GM21619 (cell line): Measurements from ENCODE around the gene GRAMD4.

Experiments
- ATAC-seq: cut with Tn5 transposase; IDR thresholded peaks from one replicate; pipeline ENCODE4 v1.9.1; 2021; ENCODE audit not compliant: unreplicated experiment

Gene GRAMD4

DNA sequence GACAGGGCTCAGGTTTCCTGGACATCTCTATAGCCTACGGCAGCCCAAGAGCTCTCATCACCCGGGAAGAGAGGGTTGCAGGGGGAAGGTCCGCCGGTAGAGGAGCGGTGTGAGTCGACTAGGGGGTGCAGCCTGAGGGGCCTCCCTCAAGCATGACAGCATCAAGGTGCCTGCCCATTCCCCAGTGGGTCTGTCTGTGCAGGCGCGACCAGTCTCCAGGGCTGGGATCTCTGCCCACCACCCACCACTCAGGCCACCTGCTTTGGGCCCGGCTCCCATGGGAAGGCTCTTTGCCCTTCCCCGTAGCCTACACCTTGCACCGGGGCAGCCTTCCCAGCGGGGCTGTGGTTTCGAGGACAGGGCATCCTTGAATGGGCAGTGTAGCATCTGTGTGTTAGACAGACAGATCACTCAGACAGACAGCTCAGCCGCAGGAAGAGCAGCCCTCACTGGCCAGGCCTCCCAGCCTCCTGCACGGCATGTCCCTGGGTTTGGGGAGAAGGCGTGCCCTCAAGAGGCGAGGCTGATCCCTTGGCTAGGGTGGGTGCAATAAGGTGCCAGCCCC, 88.7 kb downstream of the GRAMD4 start:
- ATAC-seq: no peak

GRCh38 chr22:46710806-46711205, 90.6 kb downstream of the GRAMD4 start:
- no peak for ATAC-seq

DNA sequence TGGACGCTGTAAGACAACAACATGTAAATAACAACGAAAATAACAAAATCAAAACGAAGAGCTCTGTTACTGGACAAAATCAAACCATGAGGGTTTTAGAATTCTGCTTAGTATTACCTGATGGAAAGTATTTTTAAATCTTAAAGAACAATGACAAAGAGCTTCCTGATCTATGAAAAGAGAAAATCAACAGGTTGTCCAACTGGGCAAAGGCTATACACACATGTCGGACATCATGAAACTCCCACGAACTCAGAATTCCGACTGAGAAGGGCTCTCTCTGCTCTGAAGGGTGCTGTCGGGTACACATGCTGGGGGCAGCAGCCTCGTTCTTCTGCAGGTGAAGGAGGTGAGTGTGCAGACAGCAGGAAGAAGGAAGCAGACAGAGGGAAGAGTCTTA, 92.1 kb downstream of the GRAMD4 start:
- ATAC-seq: no peak

DNA sequence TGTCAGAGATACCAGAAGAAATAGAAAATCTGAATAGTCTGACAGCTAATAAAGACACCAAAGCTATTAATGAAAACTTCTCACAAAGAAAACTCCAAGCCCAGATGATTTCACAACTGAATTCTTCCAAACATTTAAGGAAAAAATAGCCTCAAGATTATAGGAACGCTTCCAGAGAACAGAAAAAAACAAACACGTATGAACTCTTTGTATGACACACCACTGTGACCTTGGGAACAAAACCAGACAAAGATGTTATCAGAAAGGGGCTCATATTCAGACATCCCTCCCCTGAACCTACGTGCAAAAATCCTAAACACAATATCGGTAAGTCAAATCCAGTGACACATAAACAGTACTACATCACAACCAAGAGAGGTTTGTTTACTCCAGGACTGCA, 94.4 kb downstream of the GRAMD4 start:
- ATAC-seq: no peak

GRCh38 chr22:46719921-46720320, 99.7 kb downstream of the GRAMD4 start:
- ATAC-seq: no peak

DNA sequence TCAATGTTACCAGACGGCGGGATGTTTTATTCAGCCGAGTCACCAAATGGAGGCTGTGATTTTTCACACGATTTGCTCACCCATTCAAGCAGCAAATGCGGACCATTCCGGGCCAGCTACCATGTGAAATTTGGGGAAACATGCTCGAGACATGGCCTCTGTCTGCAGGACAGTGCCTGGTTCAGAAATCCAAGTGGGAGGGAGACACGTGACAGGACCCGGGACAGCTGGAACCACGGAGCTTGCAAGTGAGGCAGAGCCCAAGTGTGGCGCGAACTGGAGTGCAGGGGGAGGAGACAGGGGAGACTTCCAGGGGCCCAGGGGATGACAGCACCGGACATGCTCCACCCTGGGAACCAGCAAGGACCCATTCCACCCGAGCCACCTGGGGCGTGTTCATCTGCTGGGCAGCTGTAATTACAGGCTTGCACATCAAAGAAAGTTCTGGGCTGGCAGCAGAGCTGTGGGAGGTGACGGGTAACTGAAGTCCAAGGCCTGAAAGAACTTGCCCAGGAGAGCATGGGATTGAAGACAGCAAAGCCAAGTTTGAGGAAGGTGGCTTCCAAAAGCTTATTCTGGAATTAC, 101.4 kb downstream of the GRAMD4 start:
- ATAC-seq: no peak

- no peak for ATAC-seq
Measured at GRCh38 chr22:46723882-46724281, 103.7 kb downstream of the GRAMD4 start.

DNA sequence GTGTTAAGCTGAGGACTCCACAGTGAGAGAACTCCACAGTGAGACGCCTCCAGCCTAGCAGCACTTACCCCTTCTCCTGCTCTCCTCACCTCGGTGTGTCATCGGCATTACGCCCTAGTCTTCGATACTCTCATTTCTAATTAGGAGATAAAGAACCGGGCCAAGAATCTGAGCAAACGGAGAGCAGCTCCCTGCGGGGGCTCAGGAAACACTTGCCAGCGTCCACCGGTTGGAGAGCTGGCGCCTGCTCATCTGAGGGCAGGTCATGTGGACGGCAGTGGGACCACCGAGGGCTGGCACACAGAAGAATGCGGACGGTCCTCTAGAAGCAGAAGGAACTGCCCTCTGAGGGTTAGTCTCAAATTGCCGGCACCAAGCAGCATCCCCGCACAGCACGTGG, 104.9 kb downstream of the GRAMD4 start:
- ATAC-seq: no peak

DNA sequence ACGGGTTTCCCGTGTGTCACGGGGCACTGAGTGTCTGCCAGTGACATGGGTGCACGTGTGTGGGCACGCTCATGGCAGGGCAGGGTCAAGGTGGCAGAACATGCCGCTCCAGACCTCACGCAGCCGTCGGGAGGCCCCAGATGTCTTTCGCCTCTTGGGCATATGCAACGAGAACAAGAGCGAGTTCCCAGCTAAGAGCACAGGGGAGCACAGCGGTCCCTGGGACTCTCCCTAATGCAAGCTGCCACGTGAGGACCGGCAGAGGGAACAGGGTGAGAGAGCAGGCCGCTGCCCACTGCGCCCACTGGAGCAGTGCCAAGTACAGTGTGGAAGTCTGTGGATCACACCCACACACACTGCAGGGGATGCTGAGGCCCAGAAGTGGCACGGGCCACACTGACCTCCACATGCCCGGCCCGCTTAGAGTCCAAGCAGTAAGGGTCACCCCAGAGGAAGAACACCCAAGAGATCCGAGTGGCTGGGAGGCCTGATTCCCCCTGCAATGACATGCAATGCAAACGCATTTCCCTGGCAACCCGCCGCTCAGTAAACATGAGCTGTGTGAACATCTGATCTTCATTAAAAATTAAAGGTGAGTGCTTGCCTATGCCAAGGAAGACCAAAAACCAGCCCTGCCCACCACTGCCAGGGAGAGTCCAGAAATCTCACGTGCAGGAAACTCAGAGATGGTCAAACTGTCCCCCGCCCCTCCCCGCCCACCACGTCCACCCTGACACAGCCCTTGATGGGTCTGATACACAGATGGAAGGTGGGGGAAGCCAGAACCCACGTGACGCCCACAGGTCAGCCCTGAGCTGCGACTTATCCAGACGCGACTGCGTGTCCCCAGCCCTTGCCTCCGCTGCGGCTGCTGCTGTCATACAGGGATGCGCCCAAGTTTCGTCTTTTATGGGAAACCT, 106.1 kb downstream of the GRAMD4 start:
- ATAC-seq: no peak

GRCh38 chr22:46726986-46727317, 106.8 kb downstream of the GRAMD4 start:
- ATAC-seq: no peak

GRCh38 chr22:46727813-46728364, 107.7 kb downstream of the GRAMD4 start:
- no peak for ATAC-seq

DNA sequence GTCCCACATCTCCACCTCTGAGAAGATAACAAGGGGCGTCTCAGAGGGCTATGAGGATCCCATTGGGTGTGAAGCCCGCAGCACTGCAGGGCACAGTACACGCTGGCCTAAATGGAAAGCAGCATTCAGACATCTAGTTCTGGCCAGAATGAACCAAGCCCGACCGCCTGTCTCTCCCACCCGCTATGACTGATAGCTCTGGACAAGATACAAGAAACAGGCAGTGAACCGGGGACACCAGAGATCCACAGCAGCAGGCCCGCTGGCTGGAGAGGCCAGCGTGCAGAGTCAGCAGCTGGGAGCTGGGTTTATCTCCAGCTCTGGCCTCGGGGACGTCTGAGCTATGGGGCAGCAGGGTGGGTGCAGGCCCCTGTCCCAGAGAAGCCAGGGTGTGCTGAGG, 108.3 kb downstream of the GRAMD4 start:
- ATAC-seq: no peak
